ENCODE data around the gene AEBP1. TPM values are rescaled to one million over a fixed set of nuclear protein-coding genes. Genes with fewer than 3 reads are reported as not detected.

Gene AEBP1
- total and polyA plus RNA-seq, 7 donors = 2.8 to 22.0 (median 7.8) TPM

- TF ChIP-seq, protein P1, sequence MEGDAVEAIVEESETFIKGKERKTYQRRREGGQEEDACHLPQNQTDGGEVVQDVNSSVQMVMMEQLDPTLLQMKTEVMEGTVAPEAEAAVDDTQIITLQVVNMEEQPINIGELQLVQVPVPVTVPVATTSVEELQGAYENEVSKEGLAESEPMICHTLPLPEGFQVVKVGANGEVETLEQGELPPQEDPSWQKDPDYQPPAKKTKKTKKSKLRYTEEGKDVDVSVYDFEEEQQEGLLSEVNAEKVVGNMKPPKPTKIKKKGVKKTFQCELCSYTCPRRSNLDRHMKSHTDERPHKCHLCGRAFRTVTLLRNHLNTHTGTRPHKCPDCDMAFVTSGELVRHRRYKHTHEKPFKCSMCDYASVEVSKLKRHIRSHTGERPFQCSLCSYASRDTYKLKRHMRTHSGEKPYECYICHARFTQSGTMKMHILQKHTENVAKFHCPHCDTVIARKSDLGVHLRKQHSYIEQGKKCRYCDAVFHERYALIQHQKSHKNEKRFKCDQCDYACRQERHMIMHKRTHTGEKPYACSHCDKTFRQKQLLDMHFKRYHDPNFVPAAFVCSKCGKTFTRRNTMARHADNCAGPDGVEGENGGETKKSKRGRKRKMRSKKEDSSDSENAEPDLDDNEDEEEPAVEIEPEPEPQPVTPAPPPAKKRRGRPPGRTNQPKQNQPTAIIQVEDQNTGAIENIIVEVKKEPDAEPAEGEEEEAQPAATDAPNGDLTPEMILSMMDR (IDR thresholded peaks at IDR 0.05) = no peak
- Histone ChIP-seq H3K36me3 (ENCODE audit: insufficient read depth in 1 of 2, low read depth in 1 of 2) (no peaks in the 10 kb centered on the region), H3K27ac (no peak overlapping the region), H3K4me3 (no peak overlapping the region), H3K27me3 (ENCODE audit: insufficient read depth in 3 of 3, low read length in 2 of 3) (peaks cover 0 to 19% (median 4%) of the 10 kb centered on the region in 3 donors), H3K9me3 (no peaks in the 10 kb centered on the region), H3K4me1 (no peaks in the 10 kb centered on the region)
- intact Hi-C loops (cut with DNase I) = no loop called here
- 68 to 82% (median 73%) methylated on average over 2 of the region's 2 CpGs for WGBS, 3 donors
- DNase-seq = no peak
- ATAC-seq = no peak
Observed at GRCh38 chr7:44148166-44148565, 44.0 kb downstream of the AEBP1 start.

DNA sequence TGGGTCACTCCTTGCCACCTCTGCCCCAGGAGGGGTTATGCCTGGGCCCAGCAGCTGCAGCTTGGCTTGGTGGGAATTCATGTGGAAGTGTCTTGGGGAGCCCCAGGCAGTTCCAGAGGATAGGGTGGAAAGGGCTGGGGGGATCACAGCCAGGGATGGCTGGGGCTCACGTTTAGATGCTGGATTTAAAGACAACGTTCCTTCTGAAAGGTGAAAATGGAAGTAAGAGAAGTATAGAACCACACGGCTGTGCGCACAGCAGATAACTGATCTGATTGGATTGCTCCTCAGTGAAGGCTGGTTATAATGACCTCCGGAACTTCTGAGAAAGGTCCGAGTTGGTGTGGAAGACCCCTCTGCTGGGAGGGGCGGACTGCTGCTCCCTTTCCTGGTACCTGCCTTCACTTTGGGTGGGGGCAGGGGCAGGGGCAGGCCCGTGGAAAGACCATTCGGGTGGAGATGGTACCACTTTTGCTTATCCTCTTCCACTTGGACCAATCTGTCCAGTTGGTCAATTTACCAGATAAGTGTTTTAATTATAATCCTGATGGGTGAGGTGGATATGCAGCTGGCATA, 44.9 kb downstream of the AEBP1 start:
- TF ChIP-seq, protein P1 (IDR thresholded peaks at IDR 0.05) = no peak
- Histone ChIP-seq H3K4me1 (no peaks in the 10 kb centered on the region), H3K27me3 (ENCODE audit: insufficient read depth in 3 of 3, low read length in 2 of 3) (peaks cover 0 to 19% (median 4%) of the 10 kb centered on the region in 3 donors), H3K27ac (no peak overlapping the region), H3K9me3 (no peaks in the 10 kb centered on the region), H3K36me3 (ENCODE audit: insufficient read depth in 1 of 2, low read depth in 1 of 2) (no peaks in the 10 kb centered on the region), H3K4me3 (no peak overlapping the region)
- DNase-seq (no peak), ATAC-seq (no peak)
- intact Hi-C loops (cut with DNase I) = no loop called here
- 91 to 95% (median 94%) methylated on average over 9 of the region's 9 CpGs for WGBS, 3 donors

GRCh38 chr7:44149571-44150465, 45.7 kb downstream of the AEBP1 start:
- WGBS, 3 donors = 70 to 76% (median 72%) methylated on average over 18 of the region's 18 CpGs
- intact Hi-C loops (cut with DNase I) = no loop called here

DNA sequence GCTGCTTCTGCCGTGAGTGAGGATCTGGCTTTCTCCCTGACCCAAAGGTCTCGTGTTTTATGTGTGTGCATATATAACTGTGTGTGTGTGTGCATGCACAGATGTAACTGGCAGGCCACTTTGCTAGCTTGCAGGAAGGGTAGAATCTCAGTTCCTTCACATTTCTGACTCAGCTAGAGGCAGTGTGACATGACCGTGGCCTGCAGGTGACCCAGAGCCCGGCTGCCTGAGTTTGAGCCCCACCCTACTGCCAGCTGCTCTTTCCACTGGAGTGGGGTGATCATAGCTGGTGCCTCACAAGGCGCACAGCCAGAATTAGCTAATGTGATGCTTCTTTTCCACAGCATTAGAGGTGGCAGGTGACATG, 46.3 kb downstream of the AEBP1 start:
- no peaks in the 10 kb centered on the region for H3K4me1 ChIP-seq
- H3K9me3 ChIP-seq = no peaks in the 10 kb centered on the region
- H3K36me3 ChIP-seq (ENCODE audit: insufficient read depth in 1 of 2, low read depth in 1 of 2) = no peaks in the 10 kb centered on the region
- intact Hi-C loops (cut with DNase I) = no loop called here
- no peak for ATAC-seq
- WGBS, 3 donors = 60 to 76% (median 69%) methylated on average over 5 of the region's 5 CpGs
- no peak overlapping the region for H3K4me3 ChIP-seq
- no peak for DNase-seq
- TF ChIP-seq, protein P1 (IDR thresholded peaks at IDR 0.05) = no peak
- H3K27me3 ChIP-seq (ENCODE audit: insufficient read depth in 3 of 3, low read length in 2 of 3) = peaks cover 0 to 12% (median 3%) of the 10 kb centered on the region in 3 donors
- H3K27ac ChIP-seq = no peak overlapping the region

More at GRCh38 chr7:44149571-44150465, 45.7 kb downstream of the AEBP1 start:
- DNase-seq (no peak), ATAC-seq (no peak)
- H3K36me3 ChIP-seq (ENCODE audit: insufficient read depth in 1 of 2, low read depth in 1 of 2) = no peaks in the 10 kb centered on the region
- TF ChIP-seq, protein P1 (IDR thresholded peaks at IDR 0.05) = no peak
- no peaks in the 10 kb centered on the region for H3K4me1 ChIP-seq
- no peak overlapping the region for H3K4me3 ChIP-seq
- H3K9me3 ChIP-seq = no peaks in the 10 kb centered on the region
- H3K27ac ChIP-seq = no peak overlapping the region
- H3K27me3 ChIP-seq (ENCODE audit: insufficient read depth in 3 of 3, low read length in 2 of 3) = peaks cover 0 to 18% (median 4%) of the 10 kb centered on the region in 3 donors
